HG02678 (cell line): ENCODE data around the gene CA10.
A peak's percentile ranks its signal among the peaks of the same experiment; 100 is the strongest.

Source experiments
- ATAC-seq: cut with Tn5 transposase; IDR thresholded peaks from one replicate; pipeline ENCODE4 v1.9.1; 2021; ENCODE audit warnings: mild to moderate bottlenecking, moderate library complexity; ENCODE audit not compliant: unreplicated experiment

The CA10 gene

GRCh38 chr17:52147872-52148271 lies 10.6 kb downstream of the CA10 start:
- peak; percentile 72 for ATAC-seq

GRCh38 chr17:52147431-52147830 lies 11.1 kb downstream of the CA10 start:
- no peak for ATAC-seq

GRCh38 chr17:52145476-52145875 lies 13.0 kb downstream of the CA10 start:
- ATAC-seq: no peak

- ATAC-seq: no peak
Measured at GRCh38 chr17:52143542-52143941, 15.0 kb downstream of the CA10 start.

DNA sequence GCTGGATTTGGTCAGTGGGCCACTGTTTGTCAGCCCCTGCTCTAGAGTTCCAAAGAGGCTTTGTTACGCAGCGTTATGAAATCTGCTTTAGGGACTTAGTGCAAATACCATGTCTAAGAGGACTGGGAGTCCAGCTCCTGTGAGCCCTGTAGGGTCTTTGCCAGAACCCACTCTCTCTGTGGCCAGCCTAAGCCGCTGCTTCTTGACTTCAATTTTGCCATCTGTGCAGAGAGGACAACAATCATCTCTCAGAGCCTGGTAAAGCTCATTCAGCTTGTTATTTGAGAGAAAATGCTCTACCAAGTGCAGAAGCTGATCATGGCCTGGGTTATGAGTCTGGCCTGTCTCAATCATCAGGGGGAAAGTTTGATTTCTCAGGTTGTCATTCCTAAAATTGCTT lies 17.9 kb downstream of the CA10 start:
- ATAC-seq: no peak

DNA sequence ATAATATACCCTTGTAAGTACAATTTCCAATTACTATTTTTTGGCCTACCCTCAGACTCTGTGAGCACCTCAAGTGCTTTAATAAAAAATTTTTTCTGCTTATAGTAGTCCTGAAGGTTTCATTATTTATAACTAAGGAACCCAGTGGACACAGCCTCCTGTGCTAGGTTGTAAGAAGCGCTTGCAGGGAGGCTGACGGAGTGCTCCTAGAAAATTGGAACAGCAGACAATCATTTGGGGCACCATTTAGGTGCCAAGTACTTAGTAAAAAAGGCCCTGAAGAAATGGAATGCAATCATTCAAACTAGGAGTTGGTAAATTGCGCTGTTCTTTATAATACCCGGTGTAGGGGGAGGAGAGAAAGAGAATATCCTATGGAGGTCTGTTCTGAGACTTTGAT lies 19.8 kb downstream of the CA10 start:
- no peak for ATAC-seq

- ATAC-seq: no peak
Measured at GRCh38 chr17:52138350-52138749, 20.2 kb downstream of the CA10 start.

GRCh38 chr17:52136166-52136565 lies 22.3 kb downstream of the CA10 start:
- ATAC-seq: no peak

DNA sequence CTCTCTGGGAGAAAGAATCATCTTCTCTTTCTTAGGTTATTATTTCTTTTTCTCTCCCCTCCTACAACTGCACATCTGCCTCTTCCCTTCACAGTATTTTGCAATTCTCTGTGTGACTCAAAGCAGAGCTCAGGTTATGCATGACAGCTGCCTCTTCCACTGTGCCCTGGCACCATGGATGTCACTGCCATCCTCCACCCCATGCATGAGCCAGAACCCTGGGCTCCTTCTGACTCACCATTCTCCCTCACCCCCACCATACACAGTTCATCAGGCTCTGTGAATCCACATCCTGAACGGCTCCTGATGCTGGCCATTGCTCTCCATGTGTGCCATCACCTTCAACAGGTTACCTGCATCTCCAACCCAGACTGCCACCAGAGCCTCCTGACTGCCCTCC lies 23.9 kb downstream of the CA10 start:
- ATAC-seq: no peak

GRCh38 chr17:52128721-52129120 lies 29.8 kb downstream of the CA10 start:
- no peak for ATAC-seq

DNA sequence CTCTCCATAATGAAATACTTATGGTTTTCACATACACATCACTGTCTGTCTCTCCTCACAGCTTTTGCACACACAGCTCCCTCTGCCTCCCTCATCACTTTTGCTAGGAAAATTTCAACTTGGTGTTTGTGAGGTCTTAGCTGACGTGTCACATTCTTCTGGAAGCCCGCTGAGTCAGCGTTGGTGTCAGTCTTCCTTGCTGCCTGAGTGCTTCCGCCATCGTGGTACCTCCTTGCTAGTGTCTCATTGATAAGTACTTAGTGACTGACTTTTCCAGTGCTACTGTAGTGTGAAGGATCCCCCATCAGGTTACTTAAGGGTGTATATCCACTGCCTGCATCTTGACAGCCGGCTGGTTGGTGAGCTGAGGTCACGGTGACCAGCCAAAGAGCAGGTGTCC lies 33.5 kb downstream of the CA10 start:
- ATAC-seq: no peak

GRCh38 chr17:52124561-52124960 lies 34.0 kb downstream of the CA10 start:
- ATAC-seq: no peak

DNA sequence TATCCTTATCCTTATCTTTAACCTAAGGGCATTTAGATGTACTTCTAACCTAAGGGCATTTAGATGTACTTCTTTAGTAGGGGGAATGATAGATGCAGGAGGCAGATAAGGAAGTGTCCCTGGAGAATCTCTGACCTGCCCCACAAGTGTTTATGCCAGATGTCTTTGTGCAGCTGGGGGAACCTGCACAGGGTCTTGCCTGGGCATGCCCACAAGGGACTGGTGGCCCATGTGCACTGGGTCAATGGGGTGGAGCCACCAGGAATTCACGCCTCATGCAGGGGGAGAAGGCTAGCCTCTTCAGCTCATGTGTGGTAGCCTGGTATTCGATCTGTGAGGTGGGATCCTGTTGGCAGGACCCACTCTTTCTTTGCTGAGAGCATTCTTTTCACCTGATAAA lies 38.0 kb downstream of the CA10 start:
- no peak for ATAC-seq

DNA sequence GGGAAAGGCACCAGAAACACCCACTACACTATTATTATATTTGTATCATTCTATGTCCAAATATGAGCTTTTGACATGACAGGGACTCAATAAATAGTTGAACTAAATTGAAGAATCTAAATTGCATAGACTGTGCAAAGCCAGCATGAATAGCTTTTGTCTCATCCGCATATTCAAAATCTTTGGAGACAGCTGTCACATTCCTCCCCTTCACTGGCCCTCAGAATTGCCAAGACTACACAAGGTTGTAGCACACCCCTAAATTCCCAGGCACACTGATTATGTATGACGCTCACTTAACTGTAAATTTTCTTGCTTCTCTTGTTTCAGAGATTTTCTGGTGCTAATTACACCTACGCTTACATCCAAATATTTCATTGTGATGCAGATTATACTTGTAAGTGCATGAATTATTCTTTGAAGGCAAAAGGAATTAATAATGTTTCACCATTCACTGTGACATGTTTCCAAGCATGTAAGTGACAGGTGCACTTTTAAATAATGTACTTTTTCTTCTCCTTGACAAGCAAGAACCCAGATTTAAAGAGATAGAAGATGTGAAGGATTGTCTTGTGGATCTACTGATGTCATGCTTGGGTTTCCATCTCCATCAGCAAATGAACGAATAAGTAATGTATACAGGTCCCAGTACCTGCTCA lies 47.5 kb downstream of the CA10 start:
- no peak for ATAC-seq

DNA sequence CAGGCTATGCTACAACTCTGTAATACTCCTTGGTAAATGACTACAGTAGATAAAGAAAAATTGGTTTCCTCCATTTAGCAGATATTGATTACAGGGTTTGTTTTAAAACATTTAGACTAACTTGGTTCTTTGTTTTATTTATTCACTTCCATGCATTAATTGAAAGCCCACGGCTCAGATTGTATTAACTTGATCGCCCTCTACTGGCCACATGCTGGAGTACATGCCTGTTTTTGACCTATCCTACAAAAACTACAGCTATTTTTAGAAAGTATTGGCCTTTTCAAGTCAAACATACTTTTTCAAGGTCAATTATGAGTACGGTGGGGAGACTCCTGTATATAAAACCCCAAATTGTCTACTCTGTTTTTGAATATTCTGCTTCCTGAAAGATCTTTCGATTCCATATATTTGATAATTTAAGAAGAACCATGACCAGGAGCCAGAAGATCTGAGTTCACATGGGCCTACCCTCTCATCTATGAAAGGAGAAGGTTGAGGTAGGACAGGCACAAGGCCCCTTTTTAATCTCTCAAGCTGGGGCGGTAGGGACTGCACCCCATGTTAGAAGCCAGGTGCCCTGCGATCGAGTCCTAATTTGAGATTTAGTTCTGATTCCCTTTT lies 51.8 kb downstream of the CA10 start:
- peak; percentile 62 for ATAC-seq

- ATAC-seq: no peak
Measured at GRCh38 chr17:52106072-52106471, 52.4 kb downstream of the CA10 start.

GRCh38 chr17:52105591-52105990 lies 52.9 kb downstream of the CA10 start:
- no peak for ATAC-seq

DNA sequence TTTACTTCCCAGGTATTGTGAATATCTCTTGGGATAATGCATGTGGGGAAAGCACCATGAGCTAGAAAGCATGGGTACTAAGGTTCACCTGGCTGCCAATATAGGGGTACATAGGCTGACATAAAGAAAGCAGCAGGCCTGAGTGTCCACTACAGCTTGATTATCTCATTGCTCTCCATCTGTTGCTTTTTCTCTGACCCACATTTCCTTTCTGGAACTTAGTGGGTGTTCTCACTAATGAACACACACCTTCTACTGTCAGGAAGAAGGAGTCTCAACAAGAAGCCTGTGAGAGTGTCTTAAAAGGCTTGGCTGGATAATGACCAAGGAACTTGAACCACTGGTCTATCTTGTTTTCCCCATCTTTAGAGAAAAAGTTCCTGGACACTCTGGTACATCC lies 62.5 kb downstream of the CA10 start:
- ATAC-seq: no peak

DNA sequence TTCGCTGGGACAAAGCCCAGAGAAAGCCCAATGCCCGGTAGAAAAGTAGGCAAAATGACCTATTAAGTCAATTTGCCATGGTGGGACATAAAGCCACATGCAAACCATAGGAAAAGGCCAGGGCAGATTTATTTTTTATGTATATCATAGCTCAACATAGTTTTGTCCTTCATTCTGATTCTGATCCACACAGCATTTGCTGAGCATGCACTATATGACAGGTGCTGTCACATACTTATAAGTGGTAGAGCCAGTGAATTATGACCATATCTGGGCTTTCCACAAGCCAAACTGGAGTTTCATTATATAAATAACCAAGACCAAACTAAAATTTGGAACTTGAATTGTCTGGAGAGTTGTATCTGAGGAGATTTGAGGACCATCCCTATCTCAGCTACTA lies 74.3 kb downstream of the CA10 start:
- no peak for ATAC-seq

GRCh38 chr17:52079496-52079895 lies 79.0 kb downstream of the CA10 start:
- ATAC-seq: no peak

- ATAC-seq: no peak
Measured at GRCh38 chr17:52071712-52072111, 86.8 kb downstream of the CA10 start.

- no peak for ATAC-seq
Measured at GRCh38 chr17:52064791-52065211, 93.7 kb downstream of the CA10 start.

DNA sequence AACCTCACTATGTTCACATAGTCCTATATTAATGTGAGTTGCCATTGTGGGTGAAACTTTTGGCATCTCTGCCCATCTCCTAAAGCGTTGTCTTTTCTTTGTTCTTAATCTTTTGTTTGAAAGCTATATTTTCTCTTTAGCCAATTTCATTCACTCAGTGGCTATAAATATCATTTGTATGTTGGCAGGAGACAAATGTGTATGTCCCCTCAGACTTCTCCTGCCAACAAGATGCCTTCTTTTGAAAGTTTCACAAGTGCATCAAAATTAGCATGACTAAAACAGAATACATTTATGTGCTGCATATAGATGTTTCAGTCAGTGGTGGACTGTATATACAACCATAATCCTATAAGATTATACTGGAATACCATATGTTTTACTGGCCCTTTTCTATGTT lies 109.0 kb downstream of the CA10 start:
- no peak for ATAC-seq
